Fibroblast of gingiva (primary cell): ENCODE data around the gene HELT.
A peak's percentile ranks its signal among the peaks of the same experiment; 100 is the strongest.
"Not testable (repeated sequence)": the region's sequence is repeated elsewhere in the genome, so short reads cannot be mapped to it uniquely, and the experiment has no call there.

ENCODE experiments used
- DNase-seq: peaks from one replicate; pipeline ENCODE4 v3.0.0-alpha.2; 2011; ENCODE audit warnings: low read depth

The HELT gene

DNA sequence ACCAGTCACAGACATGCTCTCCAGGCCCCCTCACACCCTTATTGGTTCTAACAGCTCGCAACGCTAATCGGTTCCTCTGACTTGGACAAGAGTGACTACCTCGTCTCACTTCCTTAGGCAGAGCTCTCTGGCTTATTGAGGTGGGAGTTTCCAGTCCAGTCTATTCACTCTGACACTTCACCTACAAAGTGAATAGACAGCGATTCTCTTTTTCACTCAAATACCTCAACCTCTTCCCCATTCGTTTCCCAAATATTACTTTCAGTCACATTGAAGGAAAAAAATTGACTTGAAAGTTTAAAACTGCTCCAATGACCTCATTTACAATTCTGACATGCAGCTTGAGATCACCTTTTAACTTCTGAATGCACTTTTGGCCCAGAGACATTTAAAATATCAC, 17.7 kb downstream of the HELT start:
- DNase-seq: no peak

DNA sequence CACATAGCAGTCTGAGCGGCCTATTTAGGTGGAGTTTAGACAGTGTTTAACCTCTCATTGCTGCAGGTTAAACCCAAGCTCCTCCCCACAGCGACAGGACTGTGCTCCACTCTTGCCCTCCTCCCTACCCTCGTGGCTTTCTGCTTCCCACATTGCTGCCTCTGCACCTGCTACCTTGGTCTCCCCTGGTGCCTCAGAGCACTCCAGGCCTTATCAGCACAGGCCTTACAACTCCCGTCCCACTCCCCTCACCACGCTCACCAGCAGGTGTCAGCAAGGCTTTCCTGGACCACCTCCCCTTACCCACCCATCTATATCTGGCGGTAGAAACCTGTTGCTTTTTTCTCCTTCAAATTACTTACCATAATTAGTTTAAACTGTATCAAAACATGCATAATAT, 18.6 kb downstream of the HELT start:
- DNase-seq: no peak

- peak; percentile 64 for DNase-seq
These were observed 21.4 kb downstream of the HELT start for GRCh38 chr4:185039508-185040273.

DNA sequence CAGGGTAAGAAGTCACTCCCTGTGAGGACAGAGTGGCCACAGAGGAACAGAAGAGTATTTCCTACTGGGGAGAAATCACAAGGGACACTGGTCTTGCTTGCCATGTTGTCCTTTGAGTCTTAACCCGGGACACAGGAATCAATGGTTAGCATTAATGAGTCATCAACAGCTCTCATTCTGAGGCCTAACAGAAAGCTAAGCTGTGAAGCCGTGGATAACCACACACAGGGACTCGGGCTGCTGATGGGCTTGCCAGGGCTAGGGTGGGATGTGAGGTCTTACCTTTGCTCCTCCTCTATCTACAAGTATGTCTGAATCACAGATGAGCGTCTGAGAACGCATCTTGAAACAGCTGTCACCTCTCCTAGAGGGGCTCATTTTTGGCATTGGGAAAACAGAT, 22.2 kb downstream of the HELT start:
- no peak for DNase-seq

GRCh38 chr4:185050286-185050685, 32.0 kb downstream of the HELT start:
- not testable (repeated sequence) for DNase-seq

DNA sequence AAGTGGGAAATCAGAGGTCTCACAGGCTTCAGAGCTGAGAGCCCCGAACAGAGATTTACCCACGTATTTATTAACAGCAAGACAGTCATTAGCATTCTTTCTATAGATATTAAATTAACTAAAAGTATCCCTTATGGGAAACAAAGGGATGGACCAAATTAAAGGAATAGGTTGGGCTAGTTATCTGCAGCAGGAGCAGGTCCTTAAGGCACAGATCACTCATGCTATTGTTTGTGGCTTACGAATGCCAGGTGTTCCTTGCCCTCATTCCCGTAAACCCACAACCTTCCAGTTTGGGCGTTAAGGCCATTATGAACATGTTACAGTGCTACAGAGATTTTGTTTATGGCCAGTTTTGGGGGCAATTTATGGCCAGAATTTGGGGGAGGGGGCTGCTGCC, 33.0 kb downstream of the HELT start:
- DNase-seq: not testable (repeated sequence)

GRCh38 chr4:185053746-185054145, 35.5 kb downstream of the HELT start:
- DNase-seq: no peak

DNA sequence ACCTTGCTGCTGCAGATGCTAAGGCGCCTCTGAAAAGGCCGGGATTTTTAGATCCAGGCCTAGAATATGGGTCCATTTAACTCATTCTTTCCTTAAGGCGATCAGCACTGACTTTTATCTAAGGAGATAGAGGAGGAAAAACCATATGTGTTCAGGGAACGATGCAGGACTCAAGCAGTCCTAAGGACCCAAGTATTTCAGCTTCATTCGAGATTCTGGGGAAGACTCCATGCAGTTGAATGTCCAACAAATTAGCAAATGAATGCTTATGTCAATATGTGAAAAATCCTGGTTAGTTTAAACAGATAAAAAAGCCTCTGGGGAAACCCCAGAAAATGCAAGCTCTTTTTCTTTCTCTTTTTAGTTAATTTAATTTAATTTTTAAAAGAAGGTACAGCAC, 36.0 kb downstream of the HELT start:
- no peak for DNase-seq

DNA sequence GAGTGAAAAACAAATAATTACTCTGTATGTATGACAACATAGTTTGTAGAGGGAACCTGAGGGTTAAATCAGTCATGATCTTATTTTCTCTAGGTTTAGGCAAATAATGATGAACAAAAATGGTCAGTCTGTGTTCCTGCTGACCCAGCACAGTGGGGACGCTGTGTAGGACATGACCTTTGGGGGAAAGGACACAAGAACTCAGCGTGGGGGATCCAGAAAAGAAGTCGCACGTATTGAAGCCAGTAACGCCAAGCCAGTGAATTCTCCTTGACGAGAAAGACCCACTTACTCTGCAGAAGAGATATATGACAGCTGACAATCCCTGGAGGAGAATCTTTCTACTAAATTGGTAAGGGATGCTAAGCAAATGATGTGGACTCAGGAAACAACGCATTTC, 36.6 kb downstream of the HELT start:
- no peak for DNase-seq

DNA sequence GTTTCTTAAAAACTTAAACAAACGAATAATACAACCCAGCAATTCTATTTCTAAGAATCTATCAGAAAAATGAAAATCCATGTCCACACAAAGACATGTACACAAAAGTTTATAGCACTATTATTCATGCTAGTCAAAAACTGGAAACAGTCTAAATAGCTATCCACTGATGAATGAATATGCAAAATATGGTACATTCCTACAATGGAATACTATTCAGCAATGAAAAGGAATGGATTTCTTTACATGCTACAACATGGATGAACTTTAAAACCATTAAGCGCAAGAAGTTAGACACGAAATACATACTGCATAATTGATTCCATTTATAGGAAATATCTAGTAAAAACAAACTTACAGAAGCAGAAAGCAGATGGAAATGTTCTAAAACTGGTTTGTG, 43.3 kb downstream of the HELT start:
- DNase-seq: no peak

DNA sequence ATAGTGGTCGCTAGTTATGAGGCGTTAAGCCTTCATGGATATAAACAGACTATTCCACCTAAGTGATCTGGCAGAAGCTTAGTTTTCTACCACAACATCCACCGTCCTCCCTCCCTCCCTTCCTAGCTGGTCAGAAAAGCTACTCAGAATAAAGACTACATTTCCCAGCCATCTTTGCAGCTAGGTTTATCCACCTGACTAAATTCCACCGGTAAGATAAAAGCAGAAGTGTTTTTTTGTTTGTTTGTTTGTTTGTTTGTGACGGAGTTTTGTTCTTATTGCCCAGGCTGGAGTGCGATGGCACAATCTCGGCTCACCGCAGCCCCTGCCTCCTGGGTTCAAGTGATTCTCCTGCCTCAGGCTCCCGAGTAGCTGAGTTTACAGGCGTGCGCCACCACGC, 44.3 kb downstream of the HELT start:
- no peak for DNase-seq

DNA sequence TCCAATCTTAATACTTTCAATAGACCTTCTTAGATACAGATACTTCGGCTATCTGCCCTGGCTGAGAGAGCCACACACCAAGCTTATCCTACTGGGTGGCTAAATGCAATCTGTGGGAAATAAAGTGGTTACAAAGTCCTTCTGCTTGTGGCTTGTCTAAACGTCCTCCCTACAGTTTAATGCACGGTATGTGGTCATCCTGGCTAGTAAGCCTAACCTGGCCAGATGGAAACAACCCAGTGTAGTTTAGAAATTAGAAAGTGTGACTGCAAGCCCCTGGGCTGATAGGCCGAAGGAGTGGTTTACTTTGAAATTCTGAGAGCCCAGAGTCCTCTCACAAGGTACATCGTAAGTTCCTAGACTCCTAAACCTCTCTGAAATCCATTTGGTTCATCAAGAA, 47.9 kb downstream of the HELT start:
- no peak for DNase-seq

DNA sequence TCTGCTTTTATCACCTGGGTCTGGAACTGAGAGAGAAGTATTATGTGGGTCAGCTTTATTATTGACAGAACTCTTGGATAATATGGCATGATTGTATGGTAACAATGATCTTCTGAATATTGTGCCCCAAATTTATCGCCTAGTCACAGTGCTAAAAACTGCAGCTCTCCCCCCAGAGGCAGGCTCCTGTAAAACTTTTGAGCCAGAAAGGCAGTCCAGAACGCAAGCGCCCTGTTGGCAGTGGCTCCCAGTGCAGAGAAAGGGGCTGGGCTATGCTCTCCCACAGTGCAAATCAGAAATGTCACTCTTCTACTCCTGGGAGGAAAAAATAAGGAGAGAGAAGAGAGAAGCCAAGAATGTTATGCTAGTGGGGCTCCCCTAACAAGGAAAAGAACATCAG, 50.5 kb downstream of the HELT start:
- no peak for DNase-seq
